NCI-H345 treated with DMSO at 0.1 percent for 48 hours (cell line): ENCODE measurements around the gene IQSEC3.

Source experiments
- DNase-seq: peaks from one replicate; lab custom pipeline; 2025; ENCODE audit not compliant: unreplicated experiment; lab: John Stamatoyannopoulos, UW

IQSEC3 gene

DNA sequence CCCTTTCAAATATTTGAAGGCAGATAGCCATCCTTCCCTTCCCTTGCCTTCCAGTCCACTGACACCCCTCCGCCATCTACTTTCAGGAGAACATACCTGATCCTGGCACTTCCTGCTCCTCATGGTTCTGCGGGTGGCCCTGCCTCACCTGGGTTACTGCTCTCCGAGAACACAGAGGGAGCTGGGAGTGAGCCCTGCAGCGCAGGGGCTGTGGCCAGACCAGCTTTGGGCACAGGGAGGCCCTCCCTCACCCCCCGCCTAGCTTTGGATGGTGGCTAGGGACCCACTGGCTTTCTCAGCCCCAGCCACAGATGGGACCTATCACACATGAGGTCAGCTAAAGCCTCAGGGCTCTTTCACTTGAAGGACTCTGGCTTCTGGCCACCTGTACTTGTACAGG, 12.4 kb downstream of the IQSEC3 start:
- DNase-seq, result no peak

DNA sequence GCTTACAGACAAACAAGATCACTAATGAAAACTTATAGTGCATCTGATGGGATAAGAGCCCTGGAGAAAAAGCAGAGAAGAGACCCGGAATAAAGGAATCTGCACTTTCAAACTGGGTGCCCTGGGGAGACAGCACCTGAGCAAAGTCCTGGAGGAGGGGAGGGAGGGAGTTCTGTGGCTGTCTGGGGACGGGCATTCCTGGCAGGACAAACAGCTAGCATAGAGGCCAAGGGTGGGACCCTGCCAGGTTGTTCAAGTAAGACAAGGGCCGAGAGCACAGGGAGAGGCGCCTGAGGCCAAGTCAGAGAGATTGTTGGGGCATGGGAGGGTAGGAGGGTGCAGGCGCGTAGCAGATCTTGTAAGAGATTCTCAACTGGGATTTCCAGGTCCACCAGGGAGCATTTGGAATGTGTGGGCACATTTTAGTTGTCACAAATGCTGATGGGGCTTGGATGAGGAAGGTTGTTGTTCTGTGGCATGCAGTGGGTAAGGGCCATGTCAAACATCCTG, 14.2 kb downstream of the IQSEC3 start:
- DNase-seq, result no peak

DNA sequence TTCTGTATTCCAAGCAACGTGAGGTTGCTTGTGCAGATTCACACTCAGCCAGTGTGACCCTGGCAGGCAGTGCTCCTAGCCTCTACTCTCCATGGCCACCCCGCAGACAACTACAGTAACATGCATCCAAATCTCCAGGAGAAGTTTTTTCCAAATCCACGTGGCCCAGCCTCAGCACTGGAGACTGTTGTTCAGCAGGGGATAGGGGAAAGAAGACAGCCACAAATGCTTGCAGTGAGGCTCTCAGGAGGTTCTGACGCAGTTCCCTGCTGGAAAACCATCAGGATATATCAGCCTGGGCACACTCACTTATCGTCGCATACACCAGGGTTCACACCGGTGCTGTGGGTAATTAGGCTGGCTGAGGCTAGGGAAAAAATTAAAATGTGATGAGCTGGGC, 16.2 kb downstream of the IQSEC3 start:
- no peak for DNase-seq

DNA sequence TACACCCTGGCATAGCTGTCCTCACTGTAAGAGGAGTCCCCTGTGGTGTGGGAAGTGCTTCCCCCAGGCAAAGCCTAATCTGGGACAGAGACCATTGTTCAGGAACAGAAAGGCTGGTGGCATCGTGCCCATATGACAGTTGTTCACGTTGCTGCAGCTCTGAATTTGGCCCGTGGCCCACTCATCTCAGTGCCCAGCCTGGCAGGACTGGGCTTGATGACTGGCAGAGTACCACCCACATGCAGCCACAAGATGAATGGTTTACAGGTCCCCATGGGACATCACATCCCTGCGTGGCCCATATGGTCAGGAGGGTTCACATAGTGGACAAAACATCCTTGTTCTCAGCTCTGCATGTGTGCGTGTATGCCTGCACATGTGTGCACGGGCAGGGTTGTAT, 17.5 kb downstream of the IQSEC3 start:
- DNase-seq, result peak; percentile 97

DNA sequence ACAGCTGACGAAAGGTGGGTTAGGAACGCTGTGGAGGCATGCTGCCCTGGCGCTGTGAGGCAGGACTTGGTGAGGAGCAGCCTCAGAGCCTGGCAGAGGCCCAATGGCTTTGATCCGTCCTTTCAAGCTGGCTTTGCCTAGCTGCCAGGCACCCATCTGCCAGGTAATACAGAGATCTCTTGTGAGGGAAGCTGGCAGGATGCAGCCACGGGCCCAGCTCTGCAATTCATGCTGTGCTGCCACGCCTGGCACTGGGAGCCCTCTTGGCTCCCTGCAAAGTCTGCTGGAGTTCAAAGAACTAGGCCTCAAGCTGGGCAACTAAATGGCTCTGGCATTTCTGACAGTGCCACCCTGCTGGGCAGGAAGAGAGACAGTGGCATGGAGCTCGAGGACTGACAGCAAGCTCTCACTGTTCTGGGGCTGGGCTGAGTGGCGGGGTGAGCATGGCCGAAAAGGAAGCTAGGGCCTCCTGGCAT, 18.7 kb downstream of the IQSEC3 start:
- DNase-seq, result peak; percentile 79

DNA sequence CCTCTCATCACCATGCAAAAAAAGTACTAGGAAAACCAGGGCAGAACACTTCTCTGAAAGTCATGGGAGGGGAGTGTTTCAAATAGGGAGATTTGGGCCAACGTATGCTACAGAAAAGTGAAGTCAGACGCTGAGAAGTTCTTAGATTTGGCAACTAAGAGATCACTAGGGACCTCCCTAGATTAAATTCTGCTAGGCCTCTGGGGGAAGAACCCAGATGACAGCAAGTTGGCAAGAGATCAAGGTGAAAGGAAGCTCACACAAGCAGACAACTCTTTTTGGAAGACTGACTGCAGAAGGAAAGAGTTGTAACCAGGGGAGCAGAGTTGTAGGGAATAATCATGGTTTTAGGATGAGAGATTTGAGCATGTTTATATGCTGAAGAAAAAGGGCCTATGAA, 20.7 kb downstream of the IQSEC3 start:
- no peak for DNase-seq

DNA sequence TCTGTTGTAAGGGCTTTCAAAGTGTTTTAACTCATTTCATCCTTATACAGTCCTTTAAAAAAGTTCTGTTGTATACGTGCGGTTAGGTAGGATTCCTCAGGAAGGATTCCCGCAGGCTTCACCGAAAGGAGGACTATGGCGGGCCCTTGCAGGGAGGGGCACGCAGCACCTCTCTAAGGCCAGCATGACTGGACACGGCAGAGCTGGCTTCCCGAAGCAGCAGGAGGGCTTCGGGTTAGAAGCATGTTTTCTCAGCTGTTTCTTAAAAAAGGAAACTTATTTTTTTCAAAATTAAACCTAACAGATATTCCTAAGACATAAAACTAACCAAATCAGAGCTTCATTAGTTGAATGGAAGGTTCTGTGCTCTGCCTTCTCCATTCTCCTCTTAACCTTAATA, 21.3 kb downstream of the IQSEC3 start:
- DNase-seq, result no peak

DNA sequence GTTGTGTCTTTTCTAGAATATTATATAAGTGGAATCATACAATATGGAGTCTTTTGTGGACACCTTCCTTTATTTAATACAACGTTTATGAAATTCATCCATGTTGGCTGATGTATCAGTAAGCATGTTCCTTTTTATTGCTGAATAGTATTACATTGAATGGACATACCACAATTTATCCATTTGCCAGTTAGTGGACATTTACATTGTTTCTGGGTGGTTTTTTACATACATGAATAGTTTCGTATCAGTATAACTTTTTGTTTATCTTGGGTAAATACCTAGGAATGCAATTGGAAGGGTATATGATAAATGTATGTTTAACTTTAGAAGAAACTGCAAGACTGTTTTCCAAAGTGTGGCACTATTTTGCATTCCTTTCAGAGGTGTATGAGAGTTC, 23.1 kb downstream of the IQSEC3 start:
- DNase-seq, result no peak

DNA sequence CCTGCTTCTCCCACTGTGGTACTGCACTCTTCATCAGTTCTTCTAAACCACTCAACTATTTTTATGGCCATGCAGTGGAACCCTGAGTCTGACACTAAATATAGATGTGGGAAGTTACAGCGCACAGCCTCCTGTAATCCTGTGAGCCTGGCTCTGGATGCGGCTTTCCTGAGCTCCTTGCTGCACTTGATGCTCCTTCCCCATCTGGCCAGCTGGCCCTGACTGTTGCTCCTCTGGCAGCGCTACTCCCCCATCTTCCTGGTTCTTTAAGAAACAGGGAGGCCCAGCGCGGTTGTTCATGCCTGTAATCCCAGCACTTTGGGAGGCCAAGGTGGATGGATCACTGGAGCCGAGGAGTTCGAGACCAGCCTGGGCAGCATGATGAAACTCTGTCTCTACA, 24.6 kb downstream of the IQSEC3 start:
- no peak for DNase-seq

DNA sequence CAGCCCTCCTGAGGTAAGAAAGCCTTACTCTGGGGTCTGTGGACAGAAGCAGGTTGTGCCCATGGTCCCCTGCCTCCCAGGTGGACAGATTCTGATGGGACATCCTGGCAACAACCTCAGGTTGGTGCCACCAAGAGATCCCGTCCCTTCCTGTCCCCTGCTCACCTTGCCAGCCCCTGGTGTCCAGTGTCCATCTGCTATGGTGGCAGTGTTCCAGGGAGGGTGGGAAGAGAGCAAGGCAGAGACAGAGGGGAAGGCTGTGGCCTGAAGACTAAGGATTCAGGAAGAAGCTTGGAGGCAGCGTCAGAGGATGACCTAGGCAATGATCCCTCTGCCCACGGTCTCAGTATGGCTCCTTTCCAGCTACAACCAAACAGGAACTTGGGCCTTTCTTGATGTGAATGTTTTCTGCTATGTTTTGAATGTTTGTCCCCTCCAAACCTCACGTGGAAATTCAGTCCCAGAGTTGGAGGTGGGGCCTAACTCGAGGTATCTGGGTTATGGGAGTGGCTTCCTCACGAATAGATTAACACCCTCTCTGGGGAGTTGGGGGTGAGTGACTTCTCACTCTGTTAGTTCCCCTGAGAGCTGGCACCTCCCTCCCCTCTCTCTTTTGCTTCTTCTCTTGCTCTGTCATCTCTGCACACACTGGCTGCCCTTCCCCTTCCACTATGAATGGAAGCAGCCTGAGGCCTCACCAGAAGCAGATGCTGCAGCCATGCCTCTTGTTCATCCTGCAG, 26.9 kb downstream of the IQSEC3 start:
- no peak for DNase-seq

DNA sequence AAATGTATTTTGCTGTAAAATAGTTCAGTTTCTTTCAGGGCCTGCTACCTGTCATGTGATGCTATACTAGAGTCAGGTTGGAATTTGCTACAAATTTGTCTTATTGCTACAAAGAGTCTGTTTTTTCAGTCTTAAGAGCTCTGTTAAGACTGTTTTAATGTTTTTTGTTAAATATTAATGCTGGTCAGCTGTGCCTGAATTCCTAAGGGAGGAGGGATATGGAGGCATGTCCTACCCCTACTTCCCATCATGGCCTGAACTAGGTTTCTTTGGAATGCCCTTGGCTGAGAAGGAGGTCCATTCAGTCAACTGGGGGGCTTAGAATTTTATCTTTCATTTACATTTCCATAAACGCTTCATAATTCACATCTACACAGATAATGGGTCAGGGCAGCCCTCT, 30.0 kb downstream of the IQSEC3 start:
- no peak for DNase-seq

DNA sequence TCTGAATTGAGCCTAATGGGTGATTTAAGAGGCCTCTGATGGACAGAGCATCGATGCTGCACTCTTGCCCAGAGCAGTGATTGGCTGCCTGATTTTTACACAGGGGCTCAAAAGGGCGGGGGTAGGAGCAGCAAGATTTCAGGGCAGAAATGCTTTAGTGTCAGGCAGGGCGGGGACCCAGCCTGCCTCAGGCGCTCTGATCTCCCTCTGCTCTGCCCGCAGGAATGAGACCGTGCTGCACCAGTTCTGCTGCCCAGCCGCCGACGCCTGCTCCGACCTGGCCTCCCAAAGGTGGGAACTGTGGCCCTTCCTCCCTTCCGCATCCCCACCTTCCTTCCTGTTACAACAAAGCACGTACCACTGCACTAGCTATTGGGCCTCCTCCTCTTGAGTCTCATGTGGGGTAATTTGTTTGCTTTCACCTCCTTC, 32.4 kb downstream of the IQSEC3 start:
- no peak for DNase-seq

DNA sequence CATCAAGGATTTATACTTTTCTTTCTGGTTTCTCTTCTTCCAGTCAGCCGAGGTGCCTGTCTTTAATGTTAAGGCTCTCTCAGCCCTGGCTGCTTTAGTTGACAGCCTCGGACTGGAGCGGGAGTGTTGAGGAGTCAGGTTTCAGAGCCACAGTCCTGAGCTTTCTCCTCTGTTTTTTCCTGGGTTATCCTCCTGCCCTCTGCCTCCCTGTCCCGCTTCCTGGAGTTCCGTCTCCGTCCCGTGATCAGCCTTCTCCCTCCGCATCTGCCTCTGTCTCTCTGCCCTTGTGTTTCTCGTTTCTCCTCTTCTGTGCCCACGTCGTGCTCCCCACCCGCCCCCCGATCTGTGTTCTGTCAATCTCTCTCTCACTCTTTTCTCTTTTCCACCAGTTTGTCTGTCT, 33.0 kb downstream of the IQSEC3 start:
- no peak for DNase-seq

DNA sequence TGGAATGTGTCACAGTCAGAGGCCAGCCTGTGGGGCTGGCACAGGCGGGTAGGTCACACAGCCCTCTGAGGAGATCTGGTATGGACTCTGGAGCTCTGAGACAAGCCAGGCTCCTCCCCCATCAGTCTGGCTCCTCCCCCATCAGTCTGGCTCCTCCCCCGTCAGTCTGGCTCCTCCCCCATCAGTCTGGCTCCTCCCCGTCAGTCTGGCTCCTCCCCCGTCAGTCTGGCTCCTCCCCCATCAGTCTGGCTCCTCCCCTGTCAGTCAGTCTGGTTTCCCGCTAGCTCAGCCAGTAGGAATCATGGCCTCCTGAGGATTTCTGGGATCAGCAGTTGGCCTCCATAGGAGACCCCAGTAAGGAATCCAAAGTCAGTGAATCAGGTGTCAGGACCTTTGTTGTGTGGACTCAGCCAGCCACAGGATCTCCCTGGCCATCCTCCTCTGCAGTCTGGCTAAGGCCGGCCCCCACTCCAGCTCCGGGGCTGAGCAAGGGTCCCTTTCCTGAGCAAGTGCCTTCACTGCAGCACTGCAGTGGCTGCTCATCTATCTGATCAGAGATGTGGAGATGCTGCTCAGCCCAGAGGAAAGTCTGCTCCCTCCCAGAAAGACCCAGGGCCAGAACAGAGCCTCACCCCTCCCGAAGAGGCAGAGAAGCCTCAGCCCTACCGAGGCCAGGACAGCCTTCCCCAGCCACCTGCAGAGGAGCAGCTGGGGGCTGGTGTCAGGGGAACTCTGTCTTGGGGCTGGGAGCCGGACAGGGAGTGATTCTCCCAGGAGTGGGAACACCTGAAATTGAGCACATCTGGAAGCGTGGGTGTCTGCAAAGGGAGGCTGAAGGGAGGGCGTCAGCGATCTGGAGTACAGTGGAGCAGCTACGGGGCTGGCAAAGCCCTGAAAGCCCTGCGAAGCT, 35.7 kb downstream of the IQSEC3 start:
- DNase-seq, result no peak

DNA sequence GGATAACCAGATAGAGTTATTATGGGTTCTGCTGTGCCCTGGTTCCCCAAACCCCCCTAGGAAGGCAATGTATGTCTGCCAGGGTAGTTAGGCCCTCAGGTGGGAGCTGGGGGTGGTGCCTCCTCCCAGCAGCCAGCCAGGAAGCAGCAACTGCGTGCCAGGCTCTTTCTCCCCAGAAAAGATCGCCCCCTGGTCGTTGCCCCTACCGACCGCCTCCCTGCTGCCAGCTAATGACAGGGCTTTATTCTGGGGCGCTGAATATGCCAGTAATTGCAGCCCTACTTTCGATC, 36.3 kb downstream of the IQSEC3 start:
- no peak for DNase-seq

DNA sequence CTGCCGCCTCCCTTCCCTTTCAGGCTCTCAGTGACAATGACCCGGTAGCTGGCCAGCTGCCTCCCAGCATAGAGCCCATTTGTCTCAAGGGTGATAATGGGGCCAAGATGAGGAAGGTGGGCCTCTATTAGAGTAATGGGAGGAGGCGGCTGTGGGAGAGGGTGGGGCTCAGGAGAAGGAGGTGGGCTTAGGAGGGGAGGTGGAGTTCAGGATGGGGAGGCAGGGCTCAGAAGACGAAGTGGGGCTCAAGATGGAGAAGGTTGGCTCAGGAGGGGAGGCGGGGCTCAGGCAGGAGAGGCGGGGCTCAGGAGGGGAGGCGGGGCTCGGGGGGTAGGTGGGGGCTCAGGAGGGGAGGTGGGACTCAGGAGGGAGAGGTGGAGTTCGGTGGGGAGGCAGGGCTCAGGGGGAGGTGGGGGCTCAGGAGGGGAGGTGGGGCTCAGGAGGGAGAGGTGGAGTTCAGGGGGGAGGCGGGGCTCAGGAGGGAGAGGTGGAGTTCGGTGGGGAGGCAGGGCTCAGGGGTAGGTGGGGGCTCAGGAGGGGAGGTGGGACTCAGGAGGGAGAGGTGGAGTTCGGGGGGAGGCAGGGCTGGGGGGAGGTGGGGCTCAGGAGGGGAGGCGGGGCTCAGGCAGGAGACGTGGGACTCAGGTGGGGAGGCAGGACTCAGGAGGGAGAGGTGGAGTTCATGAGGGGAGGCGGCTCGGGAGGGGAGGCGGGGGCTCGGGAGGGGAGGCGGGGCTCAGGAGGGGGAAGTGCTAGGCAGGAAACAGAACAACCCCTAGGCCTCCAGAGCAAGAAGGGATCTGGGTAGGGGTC, 36.8 kb downstream of the IQSEC3 start:
- DNase-seq, result no peak

DNA sequence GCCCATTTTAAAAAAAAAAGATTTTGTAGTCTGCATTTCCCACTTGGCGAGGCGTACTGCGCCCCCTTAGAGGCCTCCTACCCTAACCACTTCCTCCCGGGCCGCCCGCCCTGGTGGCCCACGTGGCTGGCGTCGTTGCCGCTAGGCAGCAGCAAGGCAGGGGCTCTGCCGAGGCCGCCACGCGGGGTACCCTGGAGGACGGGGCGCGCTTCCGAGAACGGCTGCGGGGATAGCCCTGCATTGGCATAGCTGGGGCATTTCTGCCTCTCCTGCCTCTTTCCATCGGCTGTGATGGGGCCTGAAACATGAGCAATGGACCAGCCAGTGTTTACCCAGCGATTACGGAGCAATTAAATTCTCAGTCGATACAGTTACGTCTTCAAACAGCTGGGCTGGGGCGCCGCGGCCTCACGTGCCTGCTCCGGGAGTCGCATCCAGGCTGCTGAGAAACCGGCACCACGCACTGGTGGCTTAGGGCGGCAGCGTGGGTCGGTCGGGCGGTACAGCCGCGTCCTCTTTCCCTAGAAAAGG, 38.0 kb downstream of the IQSEC3 start:
- peak; percentile 48 for DNase-seq

DNA sequence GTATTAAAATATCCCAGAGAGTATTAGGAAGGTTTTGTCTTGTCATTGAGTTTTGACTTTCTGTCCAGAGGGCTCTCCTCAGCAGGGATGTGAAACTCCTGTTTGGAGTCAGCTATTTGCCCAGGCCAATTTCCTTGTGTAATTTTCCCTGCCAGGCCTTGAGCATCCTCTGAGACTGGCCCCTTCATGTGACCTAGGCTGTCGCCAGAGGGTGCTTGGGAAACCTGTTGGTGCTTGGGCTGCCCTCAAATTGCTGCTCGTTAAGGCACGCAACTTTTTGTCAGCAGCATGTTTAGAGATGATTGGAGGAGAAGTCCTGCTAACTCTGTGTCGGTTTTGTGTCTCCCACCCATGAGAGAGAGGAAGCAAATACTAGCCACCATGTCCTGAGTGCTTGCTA, 39.1 kb downstream of the IQSEC3 start:
- DNase-seq, result no peak

DNA sequence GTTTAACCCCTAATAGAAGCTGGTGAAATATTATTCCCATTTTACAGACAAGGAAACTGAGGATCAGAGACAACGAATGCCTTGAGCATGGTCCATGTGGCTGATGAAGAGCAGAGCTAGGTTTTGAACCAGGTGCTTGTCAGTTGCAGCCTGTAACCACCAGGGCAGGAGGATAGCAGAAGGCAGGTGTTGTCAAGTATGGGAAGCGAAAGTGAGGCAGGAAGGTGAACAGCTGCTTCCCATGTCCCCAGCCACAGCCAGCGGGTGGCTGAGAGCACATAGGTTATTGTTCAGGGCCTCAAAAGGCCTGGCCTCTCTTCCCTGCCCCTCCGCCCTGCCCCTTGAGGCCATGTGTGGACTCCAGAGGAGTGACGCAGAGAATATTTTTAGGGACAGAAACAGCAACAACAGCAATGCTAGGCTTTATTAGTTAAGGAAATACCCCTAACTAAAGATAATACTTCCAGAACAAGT, 39.6 kb downstream of the IQSEC3 start:
- DNase-seq, result peak; percentile 70

DNA sequence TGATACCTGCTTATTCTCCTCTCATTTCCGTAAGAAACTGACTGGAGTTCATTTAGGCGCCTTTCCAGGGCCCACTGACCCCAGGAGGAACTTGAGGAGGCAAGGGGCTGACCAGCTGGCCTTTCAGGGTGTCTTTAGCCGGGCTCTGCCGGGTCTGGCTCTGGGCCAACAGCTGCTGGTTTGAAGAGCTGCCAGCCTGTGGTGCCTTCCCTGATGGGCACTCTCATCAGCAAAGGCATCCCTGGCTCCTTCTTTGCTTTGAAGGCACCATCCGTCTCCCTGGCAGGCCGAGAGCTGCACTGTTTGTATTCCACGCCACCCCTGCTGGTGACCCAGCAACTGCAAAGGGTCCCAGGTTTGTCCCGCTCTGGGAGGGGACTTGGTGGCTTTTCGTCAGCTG, 42.0 kb downstream of the IQSEC3 start:
- no peak for DNase-seq

DNA sequence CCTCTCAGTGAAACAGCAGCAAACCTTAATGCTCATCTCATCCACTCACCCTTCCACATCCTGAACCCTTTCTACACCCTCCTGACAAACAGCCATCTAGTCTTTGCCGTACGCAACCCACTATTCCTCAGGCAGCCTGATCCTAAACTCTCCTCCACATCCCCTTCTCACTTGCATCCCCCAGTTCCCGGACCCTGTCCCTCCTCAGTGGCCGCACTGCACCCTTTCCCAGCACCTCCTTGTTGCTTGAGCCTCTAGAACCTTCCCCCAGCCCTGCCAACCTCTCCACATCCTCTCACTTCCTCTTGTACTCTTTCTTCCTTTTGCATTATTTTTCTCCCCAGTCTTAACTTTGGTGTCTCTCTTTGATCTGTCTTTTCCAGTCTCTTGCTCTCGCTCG, 42.9 kb downstream of the IQSEC3 start:
- DNase-seq, result no peak
